D721Med (cell line): Measurements from ENCODE around the gene NRXN3.

ENCODE experiments used
- DNase-seq: peaks from one replicate; pipeline ENCODE4 v3.0.0; 2011; ENCODE audit warnings: low spot score; ENCODE audit not compliant: insufficient read length
- FAIRE-seq: peaks from 2 replicates; lab custom pipeline; 2011; peaks lifted over from hg19 to GRCh38; lab: Jason Lieb, UNC
- CTCF ChIP-seq: IDR thresholded peaks from 2 replicates; pipeline ENCODE4 v1.5.1; 2012; ENCODE audit warnings: mild to moderate bottlenecking, control low read depth; ENCODE audit not compliant: insufficient read depth; ENCODE audit errors: missing control alignments

NRXN3 gene

DNA sequence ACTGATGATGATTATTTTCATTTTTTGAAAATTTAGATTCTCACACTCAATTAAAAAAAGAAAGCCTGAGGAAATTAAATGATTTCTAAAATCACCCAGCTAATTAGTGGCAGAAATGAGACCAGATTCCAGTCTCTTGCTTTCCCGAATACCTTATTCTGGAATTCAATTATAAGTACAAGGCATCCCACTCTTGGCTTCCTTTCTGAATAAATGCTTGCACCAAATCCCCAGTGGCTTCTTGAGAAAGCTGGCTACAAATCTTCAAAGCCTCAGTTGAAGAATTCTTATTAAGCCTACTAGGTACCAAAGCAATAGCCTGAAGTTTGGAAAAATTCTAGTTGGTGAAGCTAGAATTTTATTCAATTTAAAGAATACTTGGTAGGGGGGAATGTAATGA lies 1564.5 kb downstream of the NRXN3 start:
- no peak for DNase-seq
- no peak for FAIRE-seq
- no peak for TF ChIP-seq CTCF

DNA sequence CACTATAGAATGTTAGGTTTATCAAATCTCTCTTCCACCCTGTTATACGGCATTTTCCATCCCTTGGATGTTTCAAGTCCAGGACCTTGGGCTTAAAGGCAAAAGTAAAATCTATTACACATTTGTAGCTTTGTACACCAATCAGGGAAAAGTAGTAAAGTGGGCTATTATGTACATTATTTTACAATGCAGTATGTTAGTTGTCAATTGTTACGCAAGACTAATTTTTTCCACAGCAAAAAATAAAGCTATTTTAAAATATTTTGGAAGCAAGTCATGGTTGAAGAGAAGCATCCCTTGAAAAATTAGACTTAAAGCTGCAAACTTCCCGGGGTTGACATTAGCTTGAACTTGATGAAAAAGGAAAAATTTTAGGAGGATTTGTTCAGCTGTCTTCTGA lies 1564.9 kb downstream of the NRXN3 start:
- FAIRE-seq (no peak), DNase-seq (no peak)
- no peak for TF ChIP-seq CTCF

GRCh38 chr14:79740066-79740601 lies 1570.0 kb downstream of the NRXN3 start:
- no peak for DNase-seq
- no peak for TF ChIP-seq CTCF
- no peak for FAIRE-seq

DNA sequence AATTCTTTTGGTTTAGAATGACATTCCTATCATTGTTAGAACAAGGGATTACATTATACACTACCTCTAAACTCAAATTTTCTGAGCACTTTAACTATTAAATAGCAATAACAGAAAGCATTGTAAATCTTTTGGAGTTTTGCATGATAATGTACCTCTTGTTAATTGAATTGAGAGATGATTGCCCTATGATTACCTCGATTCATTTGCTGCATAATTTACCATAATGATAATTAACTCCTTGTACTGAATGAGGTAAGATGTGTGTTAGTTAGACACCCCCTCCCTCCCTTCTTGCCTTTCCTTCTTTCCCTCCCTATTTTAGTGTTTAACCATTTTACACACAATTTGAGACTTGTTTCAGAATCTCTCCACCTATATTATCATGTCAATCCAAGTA lies 1572.0 kb downstream of the NRXN3 start:
- no peak for TF ChIP-seq CTCF
- FAIRE-seq: no peak

GRCh38 chr14:79745046-79745445 lies 1574.9 kb downstream of the NRXN3 start:
- FAIRE-seq: no peak
- no peak for DNase-seq
- TF ChIP-seq CTCF: no peak

More for the DNA sequence above, 1572.0 kb downstream of the NRXN3 start:
- no peak for DNase-seq

- DNase-seq (no peak), FAIRE-seq (no peak)
- TF ChIP-seq CTCF: no peak
Observed at GRCh38 chr14:79749065-79749464, 1578.9 kb downstream of the NRXN3 start.

DNA sequence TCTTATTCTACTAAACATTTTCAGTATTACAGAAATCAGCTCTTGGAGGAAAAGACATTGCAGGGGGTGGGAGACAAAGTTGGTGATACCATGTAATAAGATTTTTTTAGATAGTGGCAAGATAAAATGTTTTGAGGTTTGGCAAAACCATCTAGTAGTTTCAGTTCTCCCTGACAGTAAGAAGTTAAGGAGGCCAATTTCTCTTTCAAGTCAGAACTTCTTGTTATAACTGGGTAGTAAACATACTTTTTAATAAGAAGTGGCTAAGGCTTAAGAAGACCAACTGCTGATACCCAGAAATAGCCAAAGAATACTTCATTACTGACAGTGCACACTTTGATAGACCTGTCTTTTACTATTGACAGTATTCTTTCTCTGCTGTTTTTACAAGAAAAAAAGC lies 1588.8 kb downstream of the NRXN3 start:
- DNase-seq: no peak
- FAIRE-seq: no peak
- TF ChIP-seq CTCF: no peak
